Keratinocyte (primary cell): ENCODE data around the gene ZCCHC7. TPM values are rescaled to one million over a fixed set of nuclear protein-coding genes. Genes with fewer than 3 reads are reported as not detected.

Source experiments
- DNase-seq: peaks from one replicate; pipeline ENCODE4 v3.0.0-alpha.2; 2011; ENCODE audit warnings: low read depth, missing footprints, low spot score
- FAIRE-seq: peaks from 2 replicates; lab custom pipeline; 2011; peaks lifted over from hg19 to GRCh38; lab: Jason Lieb, UNC
- H2AFZ ChIP-seq: 2 replicates; pipeline ENCODE4 v1.6.0; 2012; ENCODE audit warnings: low read length, control low read depth, inconsistent platforms; ENCODE audit not compliant: control insufficient read depth
- H3K27ac ChIP-seq: 2 replicates; pipeline ENCODE4 v1.5.1; 2011; ENCODE audit warnings: low read length; ENCODE audit not compliant: control insufficient read depth, insufficient read depth
- H3K27me3 ChIP-seq: 3 replicates; pipeline ENCODE4 v1.6.0; 2011; ENCODE audit warnings: low read length; ENCODE audit not compliant: control insufficient read depth, insufficient read depth; ENCODE audit errors: extremely low read depth
- H3K36me3 ChIP-seq, 2 experiments: 2 replicates in 1 of 2; 3 replicates in 1 of 2; pipeline ENCODE4 v1.5.1; 2011; ENCODE audit warnings: low read length in 2 of 2, mild to moderate bottlenecking in 1 of 2; ENCODE audit not compliant: control insufficient read depth in 2 of 2, insufficient read depth in 2 of 2; ENCODE audit errors: extremely low read depth in 1 of 2
- H3K4me1 ChIP-seq: 3 replicates; pipeline ENCODE4 v1.5.1; 2011; ENCODE audit warnings: low read length; ENCODE audit not compliant: control insufficient read depth, insufficient read depth; ENCODE audit errors: extremely low read depth
- H3K4me2 ChIP-seq: 3 replicates; pipeline ENCODE4 v1.6.0; 2011; ENCODE audit warnings: low read depth, low read length; ENCODE audit not compliant: control insufficient read depth, insufficient read depth; ENCODE audit errors: extremely low read depth
- H3K4me3 ChIP-seq, 3 experiments: fragments of 200-600 bp in 1 of 3; sonication (generic) in 1 of 3; 2 replicates in 2 of 3; 3 replicates in 1 of 3; pipeline ENCODE4 v1.5.1; 2011 to 2016; ENCODE audit warnings: low read length in 3 of 3, mild to moderate bottlenecking in 3 of 3, control low read depth in 2 of 3, inconsistent platforms in 1 of 3, low read depth in 1 of 3, mixed read lengths in 1 of 3, mixed run types in 1 of 3, moderate library complexity in 1 of 3; ENCODE audit not compliant: control insufficient read depth in 2 of 3, insufficient read depth in 2 of 3; ENCODE audit errors: extremely low read depth in 1 of 3
- H3K79me2 ChIP-seq: 2 replicates; pipeline ENCODE4 v1.6.0; 2012; ENCODE audit warnings: low read length; ENCODE audit not compliant: control insufficient read depth, insufficient read depth
- H3K9ac ChIP-seq: 3 replicates; pipeline ENCODE4 v1.6.0; 2011; ENCODE audit warnings: low read length; ENCODE audit not compliant: control insufficient read depth, insufficient read depth; ENCODE audit errors: extremely low read depth
- H3K9me1 ChIP-seq: 3 replicates; pipeline ENCODE4 v1.6.0; 2011; ENCODE audit warnings: low read length; ENCODE audit not compliant: control insufficient read depth, insufficient read depth; ENCODE audit errors: extremely low read depth
- H3K9me3 ChIP-seq: 2 replicates; pipeline ENCODE4 v1.5.1; 2012; ENCODE audit warnings: low read depth, low read length; ENCODE audit not compliant: control insufficient read depth
- H4K20me1 ChIP-seq: 3 replicates; pipeline ENCODE4 v1.6.0; 2011; ENCODE audit warnings: low read length; ENCODE audit not compliant: control insufficient read depth, insufficient read depth; ENCODE audit errors: extremely low read depth
- EZH2 ChIP-seq: IDR thresholded peaks from one replicate; pipeline ENCODE4 v1.6.1; 2012; ENCODE audit warnings: inconsistent platforms, mild to moderate bottlenecking, low read length, moderate library complexity
- dilution Hi-C: fragments of 300-500 bp; cut with MboI; formaldehyde crosslinking; loops from one replicate; pipeline ENCODE4 v1.7.0; 2020; ENCODE audit warnings: low sequenced_read_pairs; ENCODE audit not compliant: extremely low pct_ligation_motif_present
- polyA plus RNA-seq, 5 experiments: library from polyadenylated mRNA; depleted of rRNA in 3 of 5; stranded (reverse) in 3 of 5; stranded (forward) in 1 of 5; unstranded in 1 of 5; fragments of >200 nt; gene quantifications; 1 replicate in 1 of 5; 2 replicates in 3 of 5; 3 replicates in 1 of 5; pipeline versions ENCODE4 v1.2.1 to v1.2.3, GENCODE V29; 2011 to 2012; ENCODE audit warnings: missing spikeins in 2 of 5, low read depth in 1 of 5, low replicate concordance in 1 of 5
- TF ChIP-seq, protein P1 (sequence below), 3 experiments: IDR thresholded peaks in 1 of 3; conservative IDR thresholded peaks in 1 of 3; optimal IDR thresholded peaks in 1 of 3; 2 replicates in 2 of 3; 3 replicates in 1 of 3; pipeline versions ENCODE3 to v1.5.1; 2011; ENCODE audit warnings: low read length in 3 of 3, mild to moderate bottlenecking in 3 of 3, moderate library complexity in 2 of 3, control low read depth in 1 of 3, inconsistent platforms in 1 of 3; ENCODE audit not compliant: insufficient read depth in 2 of 3; ENCODE audit errors: extremely low read depth in 1 of 3

The ZCCHC7 gene
- polyA plus RNA-seq, 1 donor (not counting 4 experiments of a cell fraction or from before 2014, with no cell fraction given), result 16.5 TPM

GRCh38 chr9:37152365-37152764 is 32.0 kb downstream of the ZCCHC7 start:
- Histone ChIP-seq H3K36me3 (peaks cover 2 to 6% of the 10 kb centered on the region in 2 experiments), H3K27me3 (no peaks in the 10 kb centered on the region), H3K4me2 (no peak overlapping the region), H3K9me3 (no peaks in the 10 kb centered on the region), H4K20me1 (no peaks in the 10 kb centered on the region), H2AFZ (no peak overlapping the region), H3K9ac (no peak overlapping the region), H3K27ac (no peak overlapping the region), H3K4me3 (no peak overlapping the region), H3K9me1 (no peaks in the 10 kb centered on the region), H3K79me2 (no peaks in the 10 kb centered on the region), H3K4me1 (peaks cover 8% of the 10 kb centered on the region)
- dilution Hi-C loops, result no loop called here
- no peak for TF ChIP-seq EZH2
- TF ChIP-seq, protein P1, sequence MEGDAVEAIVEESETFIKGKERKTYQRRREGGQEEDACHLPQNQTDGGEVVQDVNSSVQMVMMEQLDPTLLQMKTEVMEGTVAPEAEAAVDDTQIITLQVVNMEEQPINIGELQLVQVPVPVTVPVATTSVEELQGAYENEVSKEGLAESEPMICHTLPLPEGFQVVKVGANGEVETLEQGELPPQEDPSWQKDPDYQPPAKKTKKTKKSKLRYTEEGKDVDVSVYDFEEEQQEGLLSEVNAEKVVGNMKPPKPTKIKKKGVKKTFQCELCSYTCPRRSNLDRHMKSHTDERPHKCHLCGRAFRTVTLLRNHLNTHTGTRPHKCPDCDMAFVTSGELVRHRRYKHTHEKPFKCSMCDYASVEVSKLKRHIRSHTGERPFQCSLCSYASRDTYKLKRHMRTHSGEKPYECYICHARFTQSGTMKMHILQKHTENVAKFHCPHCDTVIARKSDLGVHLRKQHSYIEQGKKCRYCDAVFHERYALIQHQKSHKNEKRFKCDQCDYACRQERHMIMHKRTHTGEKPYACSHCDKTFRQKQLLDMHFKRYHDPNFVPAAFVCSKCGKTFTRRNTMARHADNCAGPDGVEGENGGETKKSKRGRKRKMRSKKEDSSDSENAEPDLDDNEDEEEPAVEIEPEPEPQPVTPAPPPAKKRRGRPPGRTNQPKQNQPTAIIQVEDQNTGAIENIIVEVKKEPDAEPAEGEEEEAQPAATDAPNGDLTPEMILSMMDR (optimal IDR thresholded peaks at IDR 0.05 in 1 of 3, IDR thresholded peaks at IDR 0.05 in 1 of 3, conservative IDR thresholded peaks at IDR 0.05 in 1 of 3; ENCODE audit: extremely low read depth in 1 of 3, insufficient read depth in 2 of 3, low read length in 3 of 3), result no peak
- FAIRE-seq (peak; percentile 41), DNase-seq (no peak)

GRCh38 chr9:37155601-37156000 is 35.2 kb downstream of the ZCCHC7 start:
- dilution Hi-C loops, result no loop called here
- Histone ChIP-seq H4K20me1 (no peaks in the 10 kb centered on the region), H3K27ac (no peak overlapping the region), H3K27me3 (no peaks in the 10 kb centered on the region), H3K4me3 (no peak overlapping the region), H2AFZ (no peak overlapping the region), H3K36me3 (peaks cover 0 to 5% of the 10 kb centered on the region in 2 experiments), H3K4me1 (peaks cover 8% of the 10 kb centered on the region), H3K79me2 (no peaks in the 10 kb centered on the region), H3K9me1 (no peaks in the 10 kb centered on the region), H3K9ac (no peak overlapping the region), H3K9me3 (no peaks in the 10 kb centered on the region), H3K4me2 (no peak overlapping the region)
- no peak for DNase-seq
- no peak for TF ChIP-seq EZH2
- TF ChIP-seq, protein P1 (optimal IDR thresholded peaks at IDR 0.05 in 1 of 3, IDR thresholded peaks at IDR 0.05 in 1 of 3, conservative IDR thresholded peaks at IDR 0.05 in 1 of 3; ENCODE audit: extremely low read depth in 1 of 3, insufficient read depth in 2 of 3, low read length in 3 of 3), result no peak
- no peak for FAIRE-seq
